ENCODE measurements around the gene ARL5C.

DNA sequence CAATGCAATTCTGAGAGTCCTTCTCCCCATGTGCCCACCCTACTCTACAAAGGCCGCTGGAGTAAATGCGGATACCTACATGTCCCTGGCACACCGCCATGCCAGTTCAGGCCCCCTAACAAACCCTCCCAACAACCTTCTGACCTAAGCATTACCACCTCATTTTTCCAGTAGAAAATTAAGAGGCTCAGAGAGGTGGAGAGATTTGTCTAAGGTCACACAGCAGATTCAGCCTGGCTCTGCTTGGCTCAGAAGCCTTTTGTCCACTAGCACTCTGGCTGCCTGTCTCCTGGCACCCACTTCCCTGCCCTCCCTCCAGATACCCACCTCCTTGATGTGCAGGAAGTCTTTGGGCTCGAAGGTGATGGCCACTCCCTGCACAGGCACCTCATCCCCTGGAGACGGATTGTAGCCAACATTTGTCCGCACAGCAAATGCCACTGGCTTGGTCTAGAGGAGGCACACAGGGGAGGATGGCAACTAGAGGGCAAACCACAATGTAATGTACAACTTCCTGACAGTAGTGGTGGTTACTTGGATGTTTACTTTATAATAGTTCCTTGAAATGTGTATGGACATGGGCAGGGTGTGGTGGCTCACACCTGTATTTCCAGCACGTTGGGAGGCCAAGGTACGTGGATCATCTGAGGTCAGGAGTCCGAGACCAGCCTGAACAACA lies 21.3 kb upstream of the ARL5C start:
- TF ChIP-seq, protein P1, sequence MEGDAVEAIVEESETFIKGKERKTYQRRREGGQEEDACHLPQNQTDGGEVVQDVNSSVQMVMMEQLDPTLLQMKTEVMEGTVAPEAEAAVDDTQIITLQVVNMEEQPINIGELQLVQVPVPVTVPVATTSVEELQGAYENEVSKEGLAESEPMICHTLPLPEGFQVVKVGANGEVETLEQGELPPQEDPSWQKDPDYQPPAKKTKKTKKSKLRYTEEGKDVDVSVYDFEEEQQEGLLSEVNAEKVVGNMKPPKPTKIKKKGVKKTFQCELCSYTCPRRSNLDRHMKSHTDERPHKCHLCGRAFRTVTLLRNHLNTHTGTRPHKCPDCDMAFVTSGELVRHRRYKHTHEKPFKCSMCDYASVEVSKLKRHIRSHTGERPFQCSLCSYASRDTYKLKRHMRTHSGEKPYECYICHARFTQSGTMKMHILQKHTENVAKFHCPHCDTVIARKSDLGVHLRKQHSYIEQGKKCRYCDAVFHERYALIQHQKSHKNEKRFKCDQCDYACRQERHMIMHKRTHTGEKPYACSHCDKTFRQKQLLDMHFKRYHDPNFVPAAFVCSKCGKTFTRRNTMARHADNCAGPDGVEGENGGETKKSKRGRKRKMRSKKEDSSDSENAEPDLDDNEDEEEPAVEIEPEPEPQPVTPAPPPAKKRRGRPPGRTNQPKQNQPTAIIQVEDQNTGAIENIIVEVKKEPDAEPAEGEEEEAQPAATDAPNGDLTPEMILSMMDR (IDR thresholded peaks at IDR 0.05), result no peak
- no peak for TF ChIP-seq POLR2A (IDR thresholded peaks at IDR 0.05)

Data from esophagus squamous epithelium (tissue), 4 donors.